ENCODE results near the gene HDX.

- peak; percentile 63 to 66 for TF ChIP-seq CTCF (conservative IDR thresholded peaks at IDR 0.05 in 1 of 2, IDR thresholded peaks at IDR 0.05 in 1 of 2; ENCODE audit: extremely low read depth in 1 of 2, insufficient read depth in 1 of 2, low read depth in 1 of 2, low read length in 2 of 2)
- no peak for TF ChIP-seq EZH2 (IDR thresholded peaks at IDR 0.05; ENCODE audit: borderline replicate concordance, low read length)
These were observed 162.5 kb downstream of the HDX start for GRCh38 chrX:84339507-84340364.

Measured in mammary epithelial cell (primary cell).